Upper lobe of left lung (tissue), 6 donors: ENCODE results near the gene SRP68. TPM values are rescaled to one million over a fixed set of nuclear protein-coding genes. Genes with fewer than 3 reads are reported as not detected.

ENCODE experiments used
- ATAC-seq, 2 donors: fragments of 200-7000 bp; cut with Tn5 transposase; one replicate each; pipeline ENCODE4 v1.9.1; 2022; ENCODE audit warnings: mild to moderate bottlenecking in 2 of 2, moderate library complexity in 2 of 2; ENCODE audit not compliant: low FRiP score in 2 of 2
- DNase-seq, 2 donors: peaks; one replicate each; pipeline ENCODE4 v3.0.0-alpha.2; 2019 to 2020
- H3K27ac ChIP-seq, 4 donors: fragments of 200-600 bp; sonication (generic); one replicate each; pipeline ENCODE4 v1.5.1; 2016 to 2019
- H3K27me3 ChIP-seq, 4 donors: fragments of 200-600 bp; sonication (generic); one replicate each; pipeline ENCODE4 v1.5.1; 2017 to 2019
- H3K36me3 ChIP-seq, 4 donors: fragments of 200-600 bp; sonication (generic); one replicate each; pipeline ENCODE4 v1.5.1; 2016 to 2019
- H3K4me1 ChIP-seq, 4 donors: fragments of 200-600 bp; sonication (generic); one replicate each; pipeline ENCODE4 v1.5.1; 2018 to 2019
- H3K4me3 ChIP-seq, 4 donors: fragments of 200-600 bp; sonication (generic); one replicate each; pipeline ENCODE4 v1.5.1; 2017 to 2019; ENCODE audit warnings: mild to moderate bottlenecking in 2 of 4, moderate library complexity in 1 of 4
- H3K9me3 ChIP-seq, 4 donors: fragments of 200-600 bp; sonication (generic); one replicate each; pipeline ENCODE4 v1.5.1; 2018 to 2019
- CTCF ChIP-seq, 6 experiments: fragments of 450-650 bp in 4 of 6; fragments of 200-600 bp in 2 of 6; sonication (generic) in 2 of 6; IDR thresholded peaks; one replicate each; pipeline ENCODE4 v1.5.1; 2016 to 2019; ENCODE audit warnings: antibody characterized with exemption in 6 of 6
- EP300 ChIP-seq, 4 donors: sonication (generic); formaldehyde crosslinking; IDR thresholded peaks; one replicate each; pipeline ENCODE4 v1.5.1; 2017; ENCODE audit warnings: antibody characterized with exemption in 4 of 4, control low read depth in 2 of 4
- POLR2A ChIP-seq, 4 donors: fragments of 450-650 bp; IDR thresholded peaks; one replicate each; pipeline ENCODE4 v1.5.1; 2016 to 2017; ENCODE audit warnings: antibody characterized with exemption in 4 of 4, mild to moderate bottlenecking in 2 of 4
- POLR2AphosphoS5 ChIP-seq, 2 donors: sonication (generic); formaldehyde crosslinking; IDR thresholded peaks; one replicate each; pipeline ENCODE4 v1.5.1; 2017; ENCODE audit warnings: antibody characterized with exemption in 2 of 2
- WGBS, 2 donors: methylation state at CpG; one replicate each; pipeline ENCODE4 v1.1.5; 2017 to 2018; 5-methylcytosine and 5-hydroxymethylcytosine counted together
- total RNA-seq, 6 donors: library from RNA; depleted of rRNA in 4 of 6; stranded (reverse); fragments of >200 nt in 4 of 6; gene quantifications; one replicate each; pipeline versions ENCODE4 v1.1.0 to v1.2.1, GENCODE V29; 2016 to 2021
- donor health status: DM: no; HTN: no; CAD: no; lungs with moderate emphysema.
- donor health status: DM: no; HTN: yes; CAD: no; lungs with severe emphysema.

Gene SRP68
- total RNA-seq, 6 donors from 2014 or later = 41.8 to 68.2 (median 56.1) TPM

GRCh38 chr17:76049836-76050537, 22.3 kb downstream of the SRP68 start:
- no peak for ATAC-seq
- WGBS, 2 donors = 85 to 89% methylated on average over 12 to 15 of the region's 15 CpGs
- Histone ChIP-seq H3K9me3 (no peaks in the 10 kb centered on the region), H3K36me3 (peaks cover 31 to 96% (median 66%) of the 10 kb centered on the region in 4 donors), H3K4me3 (no peak overlapping the region), H3K27ac (peak overlapping the region; percentile 52 to 80 (median 70)), H3K4me1 (peaks cover 0 to 20% (median 7%) of the 10 kb centered on the region in 4 donors), H3K27me3 (no peaks in the 10 kb centered on the region)
- no peak for DNase-seq
- TF ChIP-seq POLR2A (IDR thresholded peaks at IDR 0.05) (no peak), CTCF (IDR thresholded peaks at IDR 0.05) (no peak), POLR2AphosphoS5 (IDR thresholded peaks at IDR 0.05) (no peak), EP300 (IDR thresholded peaks at IDR 0.05) (no peak)

- Histone ChIP-seq H3K9me3 (no peaks in the 10 kb centered on the region), H3K4me1 (peaks cover 0 to 19% (median 7%) of the 10 kb centered on the region in 4 donors), H3K27ac (peak overlapping the region in 1 of 4 donors; percentile 19), H3K27me3 (no peaks in the 10 kb centered on the region), H3K4me3 (no peak overlapping the region), H3K36me3 (peaks cover 36 to 96% (median 71%) of the 10 kb centered on the region in 4 donors)
- no peak for TF ChIP-seq EP300 (IDR thresholded peaks at IDR 0.05)
- TF ChIP-seq POLR2AphosphoS5 (IDR thresholded peaks at IDR 0.05) = peak in 1 of 2 donors; percentile 6
- TF ChIP-seq CTCF (IDR thresholded peaks at IDR 0.05) = no peak
- TF ChIP-seq POLR2A (IDR thresholded peaks at IDR 0.05) = no peak
- ATAC-seq (no peak), DNase-seq (no peak)
- 76 to 81% methylated on average over 3 of the region's 3 CpGs for WGBS, 2 donors
Observed at GRCh38 chr17:76049239-76049638, 23.1 kb downstream of the SRP68 start.

- H3K27me3 ChIP-seq = no peaks in the 10 kb centered on the region
- 74 to 79% methylated on average over 9 of the region's 9 CpGs for whole genome bisulfite sequencing, 2 donors
- H3K9me3 ChIP-seq = no peaks in the 10 kb centered on the region
- no peak for DNase-seq
- no peak for ATAC-seq
- H3K4me3 ChIP-seq = no peak overlapping the region
- peaks cover 0 to 16% (median 7%) of the 10 kb centered on the region in 4 donors for H3K4me1 ChIP-seq
- no peak overlapping the region for H3K27ac ChIP-seq
- H3K36me3 ChIP-seq = peaks cover 41 to 96% (median 73%) of the 10 kb centered on the region in 4 donors
- TF ChIP-seq CTCF (IDR thresholded peaks at IDR 0.05) = no peak
- TF ChIP-seq POLR2A (IDR thresholded peaks at IDR 0.05) = no peak
- no peak for TF ChIP-seq EP300 (IDR thresholded peaks at IDR 0.05)
- no peak for TF ChIP-seq POLR2AphosphoS5 (IDR thresholded peaks at IDR 0.05)
Observed at GRCh38 chr17:76048711-76049110, 23.6 kb downstream of the SRP68 start.

GRCh38 chr17:76048025-76048605, 24.2 kb downstream of the SRP68 start:
- Histone ChIP-seq H3K27me3 (no peaks in the 10 kb centered on the region), H3K9me3 (no peaks in the 10 kb centered on the region), H3K36me3 (peaks cover 47 to 96% (median 79%) of the 10 kb centered on the region in 4 donors), H3K4me3 (no peak overlapping the region), H3K27ac (no peak overlapping the region), H3K4me1 (peaks cover 0 to 12% (median 7%) of the 10 kb centered on the region in 4 donors)
- no peak for TF ChIP-seq EP300 (IDR thresholded peaks at IDR 0.05)
- TF ChIP-seq CTCF (IDR thresholded peaks at IDR 0.05) = no peak
- TF ChIP-seq POLR2A (IDR thresholded peaks at IDR 0.05) = no peak
- TF ChIP-seq POLR2AphosphoS5 (IDR thresholded peaks at IDR 0.05) = no peak
- no peak for DNase-seq
- no peak for ATAC-seq
- WGBS, 2 donors = 85 to 90% methylated on average over 9 of the region's 9 CpGs
